HepG2 (cell line): ENCODE results near the gene SLC13A3. TPM values are rescaled to one million over a fixed set of nuclear protein-coding genes. Genes with fewer than 3 reads are reported as not detected.

Experiments
- BRCA1 ChIP-seq: sonication (generic); formaldehyde crosslinking; IDR thresholded peaks from 2 replicates; pipeline ENCODE4 v1.4.0; 2020; ENCODE audit warnings: missing genetic modification reagents
- CHD2 ChIP-seq: IDR thresholded peaks from 2 replicates; pipeline ENCODE4 v1.6.1; 2011; ENCODE audit warnings: low read depth, low read length, improper control_type of control experiment
- HNRNPL ChIP-seq: fragments of 200-400 bp; formaldehyde crosslinking; IDR thresholded peaks from 2 replicates; pipeline ENCODE4 v1.6.1; 2017; ENCODE audit warnings: mild to moderate bottlenecking, low read depth, low read length
- HNRNPUL1 ChIP-seq: fragments of 200-400 bp; formaldehyde crosslinking; IDR thresholded peaks from 2 replicates; pipeline ENCODE4 v1.6.1; 2017; ENCODE audit warnings: low read depth, mild to moderate bottlenecking, low read length, moderate library complexity
- KDM3A ChIP-seq: IDR thresholded peaks from 2 replicates; pipeline ENCODE4 v1.6.1; 2018; ENCODE audit warnings: low read depth, missing compliant biosample characterization
- MIER2 ChIP-seq: IDR thresholded peaks from 2 replicates; pipeline ENCODE4 v1.6.1; 2016; ENCODE audit warnings: missing biosample characterization, missing genetic modification reagents
- MIER3 ChIP-seq: IDR thresholded peaks from 2 replicates; pipeline ENCODE4 v1.6.1; 2016; ENCODE audit warnings: missing compliant biosample characterization, borderline replicate concordance
- MLLT10 ChIP-seq: sonication (generic); formaldehyde crosslinking; IDR thresholded peaks from 2 replicates; pipeline ENCODE4 v1.4.0; 2020; ENCODE audit warnings: missing genetic modification reagents
- NPAS2 ChIP-seq: sonication (generic); formaldehyde crosslinking; IDR thresholded peaks from 2 replicates; pipeline ENCODE4 v1.8.0; 2022; ENCODE audit warnings: mild to moderate bottlenecking, missing genetic modification reagents, borderline replicate concordance
- PHF21A ChIP-seq: sonication (generic); formaldehyde crosslinking; IDR thresholded peaks from 2 replicates; pipeline ENCODE4 v1.5.0; 2020; ENCODE audit warnings: mild to moderate bottlenecking, missing genetic modification reagents
- PRPF4 ChIP-seq: fragments of 200-400 bp; formaldehyde crosslinking; IDR thresholded peaks from 2 replicates; pipeline ENCODE4 v1.6.1; 2016; ENCODE audit warnings: low read length, low read depth; ENCODE audit not compliant: poor library complexity, severe bottlenecking
- PTBP1 ChIP-seq: fragments of 200-400 bp; formaldehyde crosslinking; IDR thresholded peaks from 2 replicates; pipeline ENCODE4 v1.6.1; 2018; ENCODE audit warnings: low read length, low read depth; ENCODE audit not compliant: poor library complexity, severe bottlenecking
- RARG ChIP-seq: sonication (generic); formaldehyde crosslinking; IDR thresholded peaks from 2 replicates; pipeline ENCODE4 v1.4.0; 2020; ENCODE audit warnings: low read depth, mild to moderate bottlenecking, missing genetic modification reagents
- SALL2 ChIP-seq: sonication (generic); formaldehyde crosslinking; IDR thresholded peaks from 2 replicates; pipeline ENCODE4 v1.8.1; 2023; ENCODE audit warnings: mild to moderate bottlenecking, missing genetic modification reagents, inconsistent platforms
- SAP130 ChIP-seq: IDR thresholded peaks from 2 replicates; pipeline ENCODE4 v1.6.1; 2016; ENCODE audit warnings: low read depth
- SMYD3 ChIP-seq: sonication (generic); formaldehyde crosslinking; IDR thresholded peaks from 2 replicates; pipeline ENCODE4 v1.8.1; 2023; ENCODE audit warnings: mild to moderate bottlenecking, missing genetic modification reagents
- SOX6 ChIP-seq, 2 experiments: fragments of 450-650 bp in 1 of 2; sonication (generic) in 1 of 2; formaldehyde crosslinking in 1 of 2; IDR thresholded peaks; 2 replicates each; pipeline versions ENCODE4 v1.4.0 to v1.6.1; 2017 to 2020; ENCODE audit warnings: antibody characterized with exemption in 1 of 2, mild to moderate bottlenecking in 1 of 2, missing genetic modification reagents in 1 of 2
- TAF1 ChIP-seq: sonication (generic); formaldehyde crosslinking; IDR thresholded peaks from 2 replicates; pipeline ENCODE4 v1.4.0; 2020; ENCODE audit warnings: missing genetic modification reagents
- TEAD2 ChIP-seq: sonication (generic); formaldehyde crosslinking; IDR thresholded peaks from 2 replicates; pipeline ENCODE4 v1.9.0; 2021; ENCODE audit warnings: missing genetic modification reagents
- ZMYM3 ChIP-seq: sonication (generic); formaldehyde crosslinking; IDR thresholded peaks from 2 replicates; pipeline ENCODE4 v1.5.1; 2020; ENCODE audit warnings: mild to moderate bottlenecking, missing genetic modification reagents
- ZNF205 ChIP-seq: IDR thresholded peaks from 2 replicates; pipeline ENCODE4 v1.6.1; 2018; ENCODE audit warnings: missing biosample characterization, missing genetic modification reagents
- ZNF225 ChIP-seq: sonication (generic); formaldehyde crosslinking; IDR thresholded peaks from 2 replicates; pipeline ENCODE4 v1.4.0; 2020; ENCODE audit warnings: mild to moderate bottlenecking, missing genetic modification reagents
- ZNF33A ChIP-seq: sonication (generic); formaldehyde crosslinking; IDR thresholded peaks from 2 replicates; pipeline ENCODE4 v1.5.1; 2020; ENCODE audit warnings: missing genetic modification reagents, mild to moderate bottlenecking, moderate library complexity, borderline replicate concordance
- ZNF441 ChIP-seq: sonication (generic); formaldehyde crosslinking; IDR thresholded peaks from 2 replicates; pipeline ENCODE4 v1.7.0; 2021; ENCODE audit warnings: missing genetic modification reagents, borderline replicate concordance
- ZNF468 ChIP-seq: sonication (generic); formaldehyde crosslinking; IDR thresholded peaks from 2 replicates; pipeline ENCODE4 v1.8.0; 2022; ENCODE audit warnings: mild to moderate bottlenecking, moderate library complexity, missing genetic modification reagents
- ZNF543 ChIP-seq: sonication (generic); formaldehyde crosslinking; IDR thresholded peaks from 2 replicates; pipeline ENCODE4 v1.4.0; 2020; ENCODE audit warnings: mild to moderate bottlenecking, missing genetic modification reagents
- ZNF550 ChIP-seq: sonication (generic); formaldehyde crosslinking; IDR thresholded peaks from 2 replicates; pipeline ENCODE4 v1.4.0; 2020; ENCODE audit warnings: mild to moderate bottlenecking, missing genetic modification reagents, borderline replicate concordance
- ZNF569 ChIP-seq: sonication (generic); formaldehyde crosslinking; IDR thresholded peaks from 2 replicates; pipeline ENCODE4 v1.5.0; 2020; ENCODE audit warnings: mild to moderate bottlenecking, missing genetic modification reagents, moderate library complexity, borderline replicate concordance
- ZNF761 ChIP-seq: sonication (generic); formaldehyde crosslinking; conservative IDR thresholded peaks from 2 replicates; pipeline ENCODE4 v1.4.0; 2020; ENCODE audit warnings: mild to moderate bottlenecking, missing genetic modification reagents
- polyA plus RNA-seq, 8 experiments: library from polyadenylated mRNA; depleted of rRNA in 3 of 8; stranded (reverse) in 7 of 8; unstranded in 1 of 8; fragments of >200 nt; fragmentation: Illumina TruSeq in 4 of 8; extraction: Trizol in 4 of 8; gene quantifications; 2 replicates each; pipeline versions ENCODE4 v1.2.1 to v1.2.3, GENCODE V29; 2011 to 2016; ENCODE audit warnings: low read depth in 4 of 8, missing spikeins in 1 of 8, mixed read lengths in 1 of 8; ENCODE audit not compliant: insufficient read depth in 1 of 8
- total RNA-seq, 5 experiments: library from RNA; depleted of rRNA; stranded (reverse); fragments of >200 nt; fragmentation: Illumina TruSeq; extraction: Trizol; gene quantifications; 2 replicates each; pipeline ENCODE4 v1.2.3, GENCODE V29; 2016; ENCODE audit warnings: low read depth in 1 of 5
- TF ChIP-seq, protein P1 (sequence below): sonication (generic); formaldehyde crosslinking; IDR thresholded peaks from 2 replicates; pipeline ENCODE4 v1.5.0; 2020; ENCODE audit warnings: mild to moderate bottlenecking, missing genetic modification reagents
- TF ChIP-seq, protein P2 (sequence below): sonication (generic); formaldehyde crosslinking; IDR thresholded peaks from 2 replicates; pipeline ENCODE4 v1.5.0; 2020; ENCODE audit warnings: missing genetic modification reagents, mild to moderate bottlenecking, borderline replicate concordance

Gene SLC13A3
- total and polyA plus RNA-seq, 2 of the 13 experiments (the other 11 are each of a cell fraction or from before 2014, with no cell fraction given): 66.5 to 76.0 TPM

DNA sequence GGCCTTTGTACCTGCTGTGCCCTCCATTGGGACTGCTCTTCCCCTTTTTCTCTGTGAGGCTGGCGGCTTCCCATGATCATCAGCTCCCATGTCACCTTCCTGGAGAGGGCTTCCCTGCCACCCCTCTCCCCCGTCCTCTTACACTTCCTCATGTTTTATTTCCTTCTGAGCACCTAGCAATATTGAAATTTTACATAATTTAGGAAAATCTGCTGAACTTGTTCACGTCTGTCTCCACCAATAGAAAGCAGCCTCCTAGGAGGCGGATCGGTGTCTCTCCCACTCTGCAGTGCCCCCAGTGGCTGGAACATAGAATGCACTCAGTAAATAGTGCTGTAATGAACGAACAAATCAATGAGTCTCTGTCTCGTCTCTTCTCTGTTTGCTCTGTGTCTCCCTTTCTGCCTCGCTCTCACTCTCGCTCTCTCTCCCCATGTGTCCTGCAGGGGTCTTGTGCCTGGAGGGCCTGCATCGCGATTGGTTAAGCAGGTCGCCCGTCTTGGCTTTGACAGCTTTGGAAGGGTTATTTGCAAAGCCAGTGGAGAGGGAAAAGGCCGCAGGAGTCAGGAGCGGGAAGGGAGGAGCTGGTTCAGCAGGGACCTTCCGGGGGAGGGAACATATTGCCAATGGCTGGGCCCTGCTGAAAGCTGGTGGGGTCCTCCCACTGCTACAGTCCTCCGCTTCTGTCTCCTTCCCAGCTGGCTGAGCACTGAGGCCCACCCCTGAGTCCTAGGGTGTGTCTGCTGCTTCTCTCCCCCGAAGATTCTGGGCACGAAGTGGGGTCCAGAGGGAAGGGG, 88.7 kb downstream of the SLC13A3 start (continued):
- TF ChIP-seq, protein P1, sequence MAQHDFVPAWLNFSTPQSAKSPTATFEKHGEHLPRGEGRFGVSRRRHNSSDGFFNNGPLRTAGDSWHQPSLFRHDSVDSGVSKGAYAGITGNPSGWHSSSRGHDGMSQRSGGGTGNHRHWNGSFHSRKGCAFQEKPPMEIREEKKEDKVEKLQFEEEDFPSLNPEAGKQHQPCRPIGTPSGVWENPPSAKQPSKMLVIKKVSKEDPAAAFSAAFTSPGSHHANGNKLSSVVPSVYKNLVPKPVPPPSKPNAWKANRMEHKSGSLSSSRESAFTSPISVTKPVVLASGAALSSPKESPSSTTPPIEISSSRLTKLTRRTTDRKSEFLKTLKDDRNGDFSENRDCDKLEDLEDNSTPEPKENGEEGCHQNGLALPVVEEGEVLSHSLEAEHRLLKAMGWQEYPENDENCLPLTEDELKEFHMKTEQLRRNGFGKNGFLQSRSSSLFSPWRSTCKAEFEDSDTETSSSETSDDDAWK (CRISPR knock-in tag): no peak
- TF ChIP-seq TAF1 (CRISPR knock-in tag) (peak; percentile 38; the same call in 1 of the 2 replicates), ZNF441 (CRISPR knock-in tag) (peak; percentile 71; the same call in 1 of the 2 replicates), ZNF225 (CRISPR knock-in tag) (0 out of 2 replicates have a peak, but pooled peaks have one; percentile 17), SMYD3 (CRISPR knock-in tag) (no peak), PTBP1 (no peak), ZNF761 (CRISPR knock-in tag) (no peak), PHF21A (peak; percentile 90), NPAS2 (peak; percentile 49; the same call in 1 of the 2 replicates), CHD2 (no peak), TEAD2 (CRISPR knock-in tag) (0 out of 2 replicates have a peak, but pooled peaks have one; percentile 45), MIER3 (CRISPR knock-in tag) (peak; percentile 45; the same call in 1 of the 2 replicates), ZNF468 (CRISPR knock-in tag) (no peak), SOX6 (IDR thresholded peaks at IDR 0.05) (no peak), SOX6 (CRISPR knock-in tag; IDR thresholded peaks at IDR 0.05) (peak; percentile 44; the same call in 1 of the 2 replicates), SALL2 (CRISPR knock-in tag) (peak; percentile 17; the same call in 1 of the 2 replicates), ZNF543 (CRISPR knock-in tag) (no peak), KDM3A (CRISPR knock-in tag) (no peak), RARG (CRISPR knock-in tag) (no peak), ZNF205 (CRISPR knock-in tag) (no peak; the same call in 1 of the 2 replicates), BRCA1 (CRISPR knock-in tag) (0 out of 2 replicates have a peak, but pooled peaks have one; percentile 38), ZNF550 (CRISPR knock-in tag) (no peak), MLLT10 (CRISPR knock-in tag) (no peak), PRPF4 (peak; percentile 54), SAP130 (CRISPR knock-in tag) (peak; percentile 87), HNRNPL (no peak), HNRNPUL1 (no peak), MIER2 (CRISPR knock-in tag) (no peak; the same call in 1 of the 2 replicates), ZMYM3 (CRISPR knock-in tag) (peak; percentile 82), ZNF33A (CRISPR knock-in tag) (no peak), ZNF569 (CRISPR knock-in tag) (no peak)
- TF ChIP-seq, protein P2, sequence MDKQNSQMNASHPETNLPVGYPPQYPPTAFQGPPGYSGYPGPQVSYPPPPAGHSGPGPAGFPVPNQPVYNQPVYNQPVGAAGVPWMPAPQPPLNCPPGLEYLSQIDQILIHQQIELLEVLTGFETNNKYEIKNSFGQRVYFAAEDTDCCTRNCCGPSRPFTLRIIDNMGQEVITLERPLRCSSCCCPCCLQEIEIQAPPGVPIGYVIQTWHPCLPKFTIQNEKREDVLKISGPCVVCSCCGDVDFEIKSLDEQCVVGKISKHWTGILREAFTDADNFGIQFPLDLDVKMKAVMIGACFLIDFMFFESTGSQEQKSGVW (CRISPR knock-in tag): no peak
